Neural cell (in vitro differentiated cells): Measurements from ENCODE around the gene BRK1.

Source experiments
- EZH2 ChIP-seq: fragments of 200-600, 300-800 bp; shearing (Covaris generic), sonication (generic); IDR thresholded peaks from 2 replicates; pipeline ENCODE4 v1.6.1; 2014; ENCODE audit warnings: antibody characterized with exemption, low read length, borderline replicate concordance, mild to moderate bottlenecking; ENCODE audit not compliant: insufficient read depth, poor library complexity, severe bottlenecking
- TF ChIP-seq, protein P1 (sequence below): fragments of 450-650 bp; IDR thresholded peaks from 2 replicates; pipeline ENCODE4 v1.5.1; 2014; ENCODE audit warnings: antibody characterized with exemption, mild to moderate bottlenecking, moderate library complexity; ENCODE audit not compliant: poor library complexity, severe bottlenecking

DNA sequence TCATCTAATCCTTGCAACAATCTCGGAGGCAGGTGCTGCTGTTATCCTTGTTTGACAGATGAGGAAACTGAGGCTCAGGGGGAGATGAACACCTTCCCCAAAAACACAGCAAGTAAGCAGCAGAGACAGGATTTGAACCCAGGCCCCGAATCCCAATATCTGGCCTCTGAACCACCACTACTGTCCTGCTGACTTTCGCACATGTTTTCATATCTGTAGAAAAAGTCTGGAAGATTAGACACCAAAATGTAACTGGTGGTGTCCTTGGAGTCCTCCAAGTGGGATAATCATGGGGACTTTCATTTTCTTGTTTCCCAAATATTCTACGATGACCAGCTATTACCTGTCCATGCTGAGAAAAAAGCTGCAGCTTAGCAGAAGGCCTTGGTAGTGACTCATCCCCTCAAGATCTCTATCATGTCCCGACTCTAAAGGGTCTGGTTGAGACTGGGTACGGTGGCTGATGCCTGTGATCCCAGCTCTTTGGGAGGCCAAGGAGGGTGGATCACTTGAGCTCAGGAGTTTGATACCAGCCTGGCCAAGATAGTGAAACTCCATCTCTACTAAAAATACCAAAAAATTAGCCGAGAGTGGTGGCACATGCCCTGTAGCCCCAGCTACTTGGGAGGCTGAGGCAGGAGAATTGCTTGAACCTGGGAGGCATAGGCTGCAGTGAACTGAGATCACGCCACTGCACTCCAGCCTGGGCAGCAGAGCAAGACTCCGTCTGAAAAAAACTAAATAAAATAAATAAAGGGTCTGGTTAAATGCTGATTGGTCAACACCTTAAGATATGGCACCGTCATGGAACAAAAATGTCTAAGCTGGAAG lies 57.8 kb downstream of the BRK1 start:
- no peak for TF ChIP-seq EZH2
- TF ChIP-seq, protein P1, sequence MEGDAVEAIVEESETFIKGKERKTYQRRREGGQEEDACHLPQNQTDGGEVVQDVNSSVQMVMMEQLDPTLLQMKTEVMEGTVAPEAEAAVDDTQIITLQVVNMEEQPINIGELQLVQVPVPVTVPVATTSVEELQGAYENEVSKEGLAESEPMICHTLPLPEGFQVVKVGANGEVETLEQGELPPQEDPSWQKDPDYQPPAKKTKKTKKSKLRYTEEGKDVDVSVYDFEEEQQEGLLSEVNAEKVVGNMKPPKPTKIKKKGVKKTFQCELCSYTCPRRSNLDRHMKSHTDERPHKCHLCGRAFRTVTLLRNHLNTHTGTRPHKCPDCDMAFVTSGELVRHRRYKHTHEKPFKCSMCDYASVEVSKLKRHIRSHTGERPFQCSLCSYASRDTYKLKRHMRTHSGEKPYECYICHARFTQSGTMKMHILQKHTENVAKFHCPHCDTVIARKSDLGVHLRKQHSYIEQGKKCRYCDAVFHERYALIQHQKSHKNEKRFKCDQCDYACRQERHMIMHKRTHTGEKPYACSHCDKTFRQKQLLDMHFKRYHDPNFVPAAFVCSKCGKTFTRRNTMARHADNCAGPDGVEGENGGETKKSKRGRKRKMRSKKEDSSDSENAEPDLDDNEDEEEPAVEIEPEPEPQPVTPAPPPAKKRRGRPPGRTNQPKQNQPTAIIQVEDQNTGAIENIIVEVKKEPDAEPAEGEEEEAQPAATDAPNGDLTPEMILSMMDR, result no peak
